ENCODE measurements around the gene MYH14. TPM values are rescaled to one million over a fixed set of nuclear protein-coding genes. Genes with fewer than 3 reads are reported as not detected.

The MYH14 gene
- total and polyA plus RNA-seq, 9 of the 15 experiments (the other 6 are each of a cell fraction or from before 2014, with no cell fraction given) = 0.04 to 0.86 (median 0.19) TPM; not detected in 2

GRCh38 chr19:50187937-50188336 lies 15.5 kb upstream of the MYH14 start:
- under 1% methylated on average over 13 of the region's 13 CpGs for WGBS (ENCODE audit: insufficient coverage, low coverage, missing lambda C conversion rate)
- no peak overlapping the region for H3K4me3 ChIP-seq
- H3K4me2 ChIP-seq (ENCODE audit: insufficient read depth, low read length) = no peak overlapping the region
- no peak overlapping the region for H3K27ac ChIP-seq (ENCODE audit: extremely low read depth, low read depth, low read length)
- no peaks in the 10 kb centered on the region for H4K20me1 ChIP-seq (replicated peaks; ENCODE audit: control insufficient read depth, insufficient read depth, low read length)
- no peaks in the 10 kb centered on the region; a peak in 1 of 5 replicates for H3K4me1 ChIP-seq (replicated peaks in 1 of 2; ENCODE audit: control insufficient read depth in 2 of 2, insufficient read depth in 2 of 2, low read length in 2 of 2)
- H3K79me2 ChIP-seq (ENCODE audit: control insufficient read depth, insufficient read depth, low read length) = no peaks in the 10 kb centered on the region
- no TSS peak for BruUV-seq (replicated peaks)
- no peak overlapping the region for H3K9ac ChIP-seq (ENCODE audit: insufficient read depth in 1 of 2, low read depth in 2 of 2, low read length in 2 of 2)
- in situ Hi-C loops (cut with MboI) (no loop called here), intact Hi-C loops (cut with micrococcal nuclease) (no loop called here)
- H3K9me3 ChIP-seq (replicated peaks; ENCODE audit: control insufficient read depth, insufficient read depth, low read depth, low read length) = no peaks in the 10 kb centered on the region
- H2AFZ ChIP-seq (ENCODE audit: low read depth, low read length) = no peak overlapping the region
- no peaks in the 10 kb centered on the region for H3K9me1 ChIP-seq (ENCODE audit: control insufficient read depth, insufficient read depth, low read length)
- DNase-seq (ENCODE audit: extremely low read depth in 1 of 4, low spot score in 3 of 4) (no peak), FAIRE-seq (no peak), ATAC-seq (no peak)
- ChIA-PET CTCF (ENCODE audit: low intra/inter-chr PET ratio) (no interaction called here), POLR2A (no interaction called here)
- H3K27me3 ChIP-seq (ENCODE audit: control insufficient read depth in 2 of 2, insufficient read depth in 2 of 2, low read length in 2 of 2) = peaks cover 11 to 36% of the 10 kb centered on the region in 2 experiments; a peak in 4 of 5 replicates
- H3K36me3 ChIP-seq (ENCODE audit: control insufficient read depth, insufficient read depth, low read length) = no peaks in the 10 kb centered on the region
- no peak for TF ChIP-seq MITF (IDR thresholded peaks at IDR 0.05)
- no peak for TF ChIP-seq RFX5 (IDR thresholded peaks at IDR 0.05; ENCODE audit: low read depth, low read length)
- TF ChIP-seq HNRNPK (IDR thresholded peaks at IDR 0.05; ENCODE audit: low read depth, low read length, poor library complexity, severe bottlenecking) = no peak
- TF ChIP-seq SLC30A9 (CRISPR knock-in tag; IDR thresholded peaks at IDR 0.05) = no peak
- no peak for TF ChIP-seq ZBTB40 (IDR thresholded peaks at IDR 0.05)
- TF ChIP-seq ZBTB40 (CRISPR knock-in tag; IDR thresholded peaks at IDR 0.05) = no peak
- no peak for TF ChIP-seq ATF6 (CRISPR knock-in tag; IDR thresholded peaks at IDR 0.05)
- TF ChIP-seq RBM22 (IDR thresholded peaks at IDR 0.05; ENCODE audit: low read depth, low read length, poor library complexity, severe bottlenecking) = no peak
- no peak for TF ChIP-seq ZNF263 (CRISPR knock-in tag; IDR thresholded peaks at IDR 0.05; ENCODE audit: borderline replicate concordance)
- TF ChIP-seq CBFA2T2 (conservative IDR thresholded peaks at IDR 0.05) = no peak
- no peak for TF ChIP-seq ZNF124 (CRISPR knock-in tag; IDR thresholded peaks at IDR 0.05)

All from K562 (cell line).